Measurements from ENCODE around the gene PNMT. TPM values are rescaled to one million over a fixed set of nuclear protein-coding genes. Genes with fewer than 3 reads are reported as not detected.

The PNMT gene
- polyA plus RNA-seq, 1 of the 3 experiments (the other 2 are of a cell fraction): 0.07 TPM

DNA sequence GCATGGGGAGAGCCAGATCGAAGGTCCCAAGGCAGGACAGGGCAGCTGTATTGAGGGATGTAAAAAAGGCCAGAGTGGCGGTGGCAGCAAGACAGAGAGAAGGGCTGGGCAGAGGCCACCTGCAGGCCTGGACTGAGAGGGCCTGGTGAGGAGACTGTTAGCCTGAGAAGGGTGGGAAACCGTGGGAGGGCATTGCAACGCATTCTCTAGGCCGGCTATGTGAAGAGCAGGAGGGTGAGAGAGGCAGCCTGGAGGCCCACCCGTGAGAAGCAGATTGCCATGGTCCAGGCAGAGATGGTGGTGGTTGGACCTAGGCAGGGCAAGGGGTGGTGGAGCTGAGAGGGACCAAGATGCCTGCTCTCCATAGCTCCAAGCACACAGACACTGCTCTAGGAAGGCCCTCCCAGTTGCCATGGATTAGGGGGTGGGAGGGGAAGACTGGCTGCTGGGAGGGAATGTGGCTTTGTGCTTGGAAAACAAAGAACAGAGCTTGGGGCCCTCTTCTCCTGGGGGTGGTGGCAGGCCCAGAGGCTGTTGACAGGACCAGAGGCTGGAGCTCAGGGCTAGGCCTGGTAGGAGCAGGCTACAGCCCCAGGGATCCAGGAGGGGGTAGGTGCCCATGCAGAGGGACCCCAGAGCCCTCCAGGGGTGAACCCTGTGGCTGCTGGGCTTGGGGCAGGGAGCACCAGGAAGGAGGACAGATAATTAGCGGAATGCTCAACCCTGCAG, 15.5 kb upstream of the PNMT start:
- WGBS (ENCODE audit: low lambda C conversion rate): 78% methylated on average over 6 of the region's 7 CpGs
- no peak overlapping the region for H2AFZ ChIP-seq (ENCODE audit: low read depth)
- H3K36me3 ChIP-seq (replicated peaks in 1 of 2; ENCODE audit: control insufficient read depth in 1 of 2, insufficient read depth in 2 of 2, low read length in 1 of 2): peaks cover 0 to 5% of the 10 kb centered on the region in 2 experiments
- no peaks in the 10 kb centered on the region for H3K27me3 ChIP-seq (ENCODE audit: insufficient read depth)
- no peaks in the 10 kb centered on the region for H3K9me2 ChIP-seq
- H3K9me3 ChIP-seq: no peaks in the 10 kb centered on the region
- H3K4me2 ChIP-seq: no peak overlapping the region
- H3K4me1 ChIP-seq (ENCODE audit: control insufficient read depth in 1 of 2, insufficient read depth in 2 of 2, low read depth in 1 of 2, low read length in 1 of 2): peaks cover 0 to 4% of the 10 kb centered on the region in 2 experiments; a peak in 1 of 4 replicates
- H3F3A ChIP-seq (replicated peaks; ENCODE audit: insufficient read depth): no peaks in the 10 kb centered on the region
- TF ChIP-seq TAF1 (IDR thresholded peaks at IDR 0.05; ENCODE audit: borderline replicate concordance, low read depth, low read length): no peak
- TF ChIP-seq TCF12 (IDR thresholded peaks at IDR 0.05): no peak
- H3K79me2 ChIP-seq (ENCODE audit: insufficient read depth): peaks cover 9% of the 10 kb centered on the region; the same call in 1 of the 2 replicates
- POLR2A ChIA-PET: interaction anchor here (0.7 kb wide), 1 partner anchor 14 kb away, joined by 3 read pairs; no protein-coding TSS in a partner anchor
- H3K27ac ChIP-seq (ENCODE audit: low read depth in 2 of 2, low read length in 1 of 2): no peak overlapping the region; a peak in 1 of 4 replicates
- no peak overlapping the region for H3K4me3 ChIP-seq (ENCODE audit: low read depth in 2 of 2, low read length in 1 of 2)
- CTCF ChIA-PET: interaction anchor here (1.0 to 7.6 kb wide), 8 partner anchors 12 to 112 kb away, joined by 3 to 149 read pairs (median 9); partner anchors contain the start of genes PNMT, PPP1R1B, STARD3 and TCAP
- peaks cover 7% of the 10 kb centered on the region; the same call in 1 of the 2 replicates for H4K20me1 ChIP-seq (ENCODE audit: insufficient read depth)
- H3K9ac ChIP-seq: no peak overlapping the region
- DNase-seq: no peak

- Histone ChIP-seq H3K79me2 (ENCODE audit: insufficient read depth) (peaks cover 9% of the 10 kb centered on the region; the same call in 1 of the 2 replicates), H3K9me3 (no peaks in the 10 kb centered on the region), H2AFZ (ENCODE audit: low read depth) (no peak overlapping the region), H3K4me2 (no peak overlapping the region), H3K36me3 (replicated peaks in 1 of 2; ENCODE audit: control insufficient read depth in 1 of 2, insufficient read depth in 2 of 2, low read length in 1 of 2) (peaks cover 0 to 11% of the 10 kb centered on the region in 2 experiments), H3K9ac (no peak overlapping the region), H3K27ac (ENCODE audit: low read depth in 2 of 2, low read length in 1 of 2) (no peak overlapping the region; a peak in 1 of 4 replicates), H3K4me1 (ENCODE audit: control insufficient read depth in 1 of 2, insufficient read depth in 2 of 2, low read depth in 1 of 2, low read length in 1 of 2) (peaks cover 0 to 4% of the 10 kb centered on the region in 2 experiments; a peak in 1 of 4 replicates), H3K27me3 (ENCODE audit: insufficient read depth) (no peaks in the 10 kb centered on the region), H3K9me2 (no peaks in the 10 kb centered on the region), H3K4me3 (ENCODE audit: low read depth in 2 of 2, low read length in 1 of 2) (no peak overlapping the region), H4K20me1 (ENCODE audit: insufficient read depth) (peaks cover 7% of the 10 kb centered on the region; the same call in 1 of the 2 replicates), H3F3A (replicated peaks; ENCODE audit: insufficient read depth) (no peaks in the 10 kb centered on the region)
- DNase-seq: no peak
- ChIA-PET POLR2A (no interaction called here), CTCF (interaction anchor here (0.7 to 7.6 kb wide), 22 partner anchors 12 to 373 kb away, joined by 3 to 149 read pairs (median 5); partner anchors contain the start of genes PGAP3, PNMT, PPP1R1B and STARD3)
- TF ChIP-seq, protein P1, sequence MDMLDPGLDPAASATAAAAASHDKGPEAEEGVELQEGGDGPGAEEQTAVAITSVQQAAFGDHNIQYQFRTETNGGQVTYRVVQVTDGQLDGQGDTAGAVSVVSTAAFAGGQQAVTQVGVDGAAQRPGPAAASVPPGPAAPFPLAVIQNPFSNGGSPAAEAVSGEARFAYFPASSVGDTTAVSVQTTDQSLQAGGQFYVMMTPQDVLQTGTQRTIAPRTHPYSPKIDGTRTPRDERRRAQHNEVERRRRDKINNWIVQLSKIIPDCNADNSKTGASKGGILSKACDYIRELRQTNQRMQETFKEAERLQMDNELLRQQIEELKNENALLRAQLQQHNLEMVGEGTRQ (IDR thresholded peaks at IDR 0.05; ENCODE audit: borderline replicate concordance, low read depth, low read length): no peak
- TF ChIP-seq EZH2phosphoT487 (IDR thresholded peaks at IDR 0.05; ENCODE audit: borderline replicate concordance, low read depth) (no peak), RAD21 (IDR thresholded peaks at IDR 0.05; ENCODE audit: low read length) (no peak), FOSL2 (IDR thresholded peaks at IDR 0.05; ENCODE audit: borderline replicate concordance, low read depth) (no peak), TCF12 (IDR thresholded peaks at IDR 0.05) (no peak), RXRA (IDR thresholded peaks at IDR 0.05; ENCODE audit: borderline replicate concordance, low read depth) (no peak), RFX5 (IDR thresholded peaks at IDR 0.05; ENCODE audit: low read length) (no peak)
- WGBS (ENCODE audit: low lambda C conversion rate): 81% methylated on average over 6 of the region's 12 CpGs
Measured at GRCh38 chr17:39653316-39653661, 15.0 kb upstream of the PNMT start.
